Prostate gland (tissue), 2 donors: ENCODE measurements around the gene BRAT1. TPM values are rescaled to one million over a fixed set of nuclear protein-coding genes. Genes with fewer than 3 reads are reported as not detected.
A peak's percentile ranks its signal among the peaks of the same experiment; 100 is the strongest.
"Not testable (repeated sequence)": the region's sequence is repeated elsewhere in the genome, so short reads cannot be mapped to it uniquely, and the experiment has no call there.

Experiments used
- DNase-seq: peaks from one replicate; pipeline ENCODE4 v3.0.0-alpha.2; 2019; ENCODE audit warnings: low spot score
- H3K27ac ChIP-seq, 2 donors: fragments of 200-600 bp; sonication (generic); 2 replicates each; pipeline ENCODE4 v1.5.1; 2017 to 2019
- H3K27me3 ChIP-seq: fragments of 200-600 bp; sonication (generic); replicated peaks from 2 replicates; pipeline ENCODE4 v1.5.1; 2019; ENCODE audit not compliant: insufficient read depth
- H3K36me3 ChIP-seq, 2 donors: fragments of 200-600 bp; sonication (generic); 1 replicate in 1 of 2; 2 replicates in 1 of 2; pipeline versions ENCODE4 v1.5.1 to v1.8.1; 2017 to 2019
- H3K4me1 ChIP-seq: fragments of 200-600 bp; sonication (generic); replicated peaks from 2 replicates; pipeline ENCODE4 v1.5.1; 2019
- H3K4me3 ChIP-seq, 2 donors: fragments of 200-600 bp; sonication (generic); 2 replicates each; pipeline ENCODE4 v1.5.1; 2017 to 2019
- H3K9me3 ChIP-seq: fragments of 200-600 bp; sonication (generic); 2 replicates; pipeline ENCODE4 v1.5.1; 2017
- CTCF ChIP-seq, 4 experiments: fragments of 200-600 bp in 2 of 4; fragments of 450-650 bp in 2 of 4; sonication (generic) in 2 of 4; IDR thresholded peaks; 1 replicate in 3 of 4; 2 replicates in 1 of 4; pipeline ENCODE4 v1.5.1; 2016 to 2019; ENCODE audit warnings: antibody characterized with exemption in 4 of 4, mild to moderate bottlenecking in 2 of 4, moderate library complexity in 2 of 4
- POLR2A ChIP-seq: fragments of 450-650 bp; IDR thresholded peaks from one replicate; pipeline ENCODE4 v1.6.1; 2016; ENCODE audit warnings: antibody characterized with exemption, mild to moderate bottlenecking
- POLR2AphosphoS5 ChIP-seq: sonication (generic); formaldehyde crosslinking; IDR thresholded peaks from one replicate; pipeline ENCODE4 v1.6.1; 2017; ENCODE audit warnings: antibody characterized with exemption
- WGBS: methylation state at CpG from one replicate; pipeline ENCODE4 v1.1.5; 2018; 5-methylcytosine and 5-hydroxymethylcytosine counted together
- intact Hi-C: fragments of 100-400 bp; cut with DNase I; formaldehyde crosslinking; loops from one replicate; pipeline ENCODE4 v1.14.2; 2022
- total RNA-seq, 2 donors: library from RNA; depleted of rRNA; stranded (reverse); fragments of >200 nt; gene quantifications; one replicate each; pipeline ENCODE4 v1.1.0, GENCODE V29; 2016

The BRAT1 gene
- total RNA-seq, 2 donors from 2014 or later: 83.9 to 113 TPM

GRCh38 chr7:2532816-2533215 is 22.5 kb downstream of the BRAT1 start:
- H3K9me3 ChIP-seq, H3K4me3 ChIP-seq, DNase-seq, H3K36me3 ChIP-seq, H3K27me3 ChIP-seq, H3K27ac ChIP-seq, intact Hi-C loops: not testable (repeated sequence)
- peaks cover 12% of the 10 kb centered on the region for H3K4me1 ChIP-seq
- 96% methylated on average over 3 of the region's 8 CpGs for WGBS

- intact Hi-C loops, H3K4me3 ChIP-seq, H3K9me3 ChIP-seq, H3K36me3 ChIP-seq, H3K27ac ChIP-seq, H3K27me3 ChIP-seq, DNase-seq: not testable (repeated sequence)
- WGBS: 54% methylated on average over 15 of the region's 15 CpGs
- peaks cover 17% of the 10 kb centered on the region for H3K4me1 ChIP-seq
- peak; percentile 6 for TF ChIP-seq POLR2AphosphoS5
These were observed 23.0 kb downstream of the BRAT1 start for GRCh38 chr7:2532199-2532772.

GRCh38 chr7:2531796-2532110 is 23.6 kb downstream of the BRAT1 start:
- H3K9me3 ChIP-seq, H3K27me3 ChIP-seq, intact Hi-C loops, H3K4me3 ChIP-seq, H3K36me3 ChIP-seq, DNase-seq, H3K27ac ChIP-seq: not testable (repeated sequence)
- peaks cover 18% of the 10 kb centered on the region for H3K4me1 ChIP-seq
- 20% methylated on average over 10 of the region's 17 CpGs for WGBS

- DNase-seq, H3K9me3 ChIP-seq, H3K4me3 ChIP-seq, intact Hi-C loops, H3K36me3 ChIP-seq, H3K27me3 ChIP-seq: not testable (repeated sequence)
- Histone ChIP-seq H3K27ac (peak overlapping the region in 1 of 2 donors; percentile 49), H3K4me1 (peaks cover 18% of the 10 kb centered on the region)
- 33% methylated on average over 41 of the region's 43 CpGs for WGBS
These were observed 24.1 kb downstream of the BRAT1 start for GRCh38 chr7:2530994-2531795.

GRCh38 chr7:2530071-2530987 is 25.0 kb downstream of the BRAT1 start:
- Histone ChIP-seq H3K4me1 (peaks cover 21% of the 10 kb centered on the region), H3K4me3 (no peak overlapping the region)

More at GRCh38 chr7:2530071-2530987, 25.0 kb downstream of the BRAT1 start:
- Histone ChIP-seq H3K9me3 (no peaks in the 10 kb centered on the region), H3K27ac (peak overlapping the region; percentile 26 to 49), H3K36me3 (peaks cover 0 to 12% of the 10 kb centered on the region in 2 donors), H3K27me3 (no peaks in the 10 kb centered on the region)
- DNase-seq: no peak
- intact Hi-C loops: no loop called here
- TF ChIP-seq POLR2A (no peak), CTCF (IDR thresholded peaks at IDR 0.05) (no peak), POLR2AphosphoS5 (no peak)
- WGBS: 71% methylated on average over 16 of the region's 16 CpGs
